ENCODE measurements around the gene KLF18. TPM values are rescaled to one million over a fixed set of nuclear protein-coding genes. Genes with fewer than 3 reads are reported as not detected.

KLF18 gene
- total RNA-seq, 1 experiment from 2014 or later: 0.09 TPM

DNA sequence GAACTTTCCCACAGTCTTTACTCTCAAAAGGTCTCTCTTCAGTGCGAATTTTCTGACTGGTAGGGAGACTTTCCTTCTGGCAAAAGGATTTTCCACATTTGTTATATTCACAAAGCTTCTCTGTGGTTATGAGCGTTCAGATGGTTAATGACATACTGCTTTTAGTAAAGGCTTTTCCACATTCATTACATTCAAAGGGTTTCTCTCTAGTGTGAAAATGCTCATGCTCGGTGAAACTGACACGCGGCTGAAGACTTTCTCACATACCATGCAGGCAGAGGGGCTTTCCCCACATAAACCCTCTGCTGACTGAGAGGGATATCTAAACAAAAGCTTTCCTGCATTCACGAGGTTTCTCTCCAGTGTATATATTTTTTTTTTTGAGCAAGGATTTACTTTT, 9.9 kb upstream of the KLF18 start (continued):
- TF ChIP-seq, protein P1, sequence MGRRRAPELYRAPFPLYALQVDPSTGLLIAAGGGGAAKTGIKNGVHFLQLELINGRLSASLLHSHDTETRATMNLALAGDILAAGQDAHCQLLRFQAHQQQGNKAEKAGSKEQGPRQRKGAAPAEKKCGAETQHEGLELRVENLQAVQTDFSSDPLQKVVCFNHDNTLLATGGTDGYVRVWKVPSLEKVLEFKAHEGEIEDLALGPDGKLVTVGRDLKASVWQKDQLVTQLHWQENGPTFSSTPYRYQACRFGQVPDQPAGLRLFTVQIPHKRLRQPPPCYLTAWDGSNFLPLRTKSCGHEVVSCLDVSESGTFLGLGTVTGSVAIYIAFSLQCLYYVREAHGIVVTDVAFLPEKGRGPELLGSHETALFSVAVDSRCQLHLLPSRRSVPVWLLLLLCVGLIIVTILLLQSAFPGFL (CRISPR knock-in tag; IDR thresholded peaks at IDR 0.05; ENCODE audit: borderline replicate concordance): no peak
- TF ChIP-seq TP53 (CRISPR knock-in tag; IDR thresholded peaks at IDR 0.05): no peak
- no peak for TF ChIP-seq RELA (CRISPR knock-in tag; IDR thresholded peaks at IDR 0.05; ENCODE audit: borderline replicate concordance)

DNA sequence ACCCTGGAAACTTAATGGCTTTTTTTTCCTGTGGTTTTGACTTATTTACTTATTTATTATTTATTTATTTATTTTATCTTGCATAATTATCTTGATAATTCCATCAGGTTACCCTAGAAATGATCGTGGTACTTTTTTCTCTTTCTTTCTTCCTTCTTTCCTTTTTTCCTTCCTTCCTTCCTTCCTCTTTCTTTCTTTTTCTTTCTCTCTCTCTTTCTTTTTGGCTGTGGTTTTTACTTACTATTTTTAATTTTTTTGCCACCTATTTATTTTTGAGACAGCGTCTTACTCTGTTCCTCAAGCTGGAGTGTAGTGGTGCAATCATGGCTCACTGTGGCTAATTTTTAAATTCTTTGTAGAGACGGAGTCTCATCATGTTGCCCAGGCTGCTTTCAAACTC, 6.2 kb upstream of the KLF18 start:
- H3K9me3 Mint-ChIP-seq: peaks cover 17% of the 10 kb centered on the region
- TF ChIP-seq FOXJ3 (CRISPR knock-in tag; IDR thresholded peaks at IDR 0.05; ENCODE audit: borderline replicate concordance) (no peak), ZNF317 (CRISPR knock-in tag; IDR thresholded peaks at IDR 0.05; ENCODE audit: borderline replicate concordance, low read depth) (no peak), PRRX2 (CRISPR knock-in tag; IDR thresholded peaks at IDR 0.05) (no peak), RELA (CRISPR knock-in tag; IDR thresholded peaks at IDR 0.05; ENCODE audit: borderline replicate concordance) (no peak), NFYB (CRISPR knock-in tag; conservative IDR thresholded peaks at IDR 0.05; ENCODE audit: low read depth) (no peak), FOXK1 (CRISPR knock-in tag; IDR thresholded peaks at IDR 0.05) (no peak), ELF4 (CRISPR knock-in tag; IDR thresholded peaks at IDR 0.05; ENCODE audit: low read depth) (no peak), ZNF263 (CRISPR knock-in tag; IDR thresholded peaks at IDR 0.05; ENCODE audit: low read depth) (no peak), NFE2L1 (CRISPR knock-in tag; IDR thresholded peaks at IDR 0.05) (no peak), CREM (CRISPR knock-in tag; IDR thresholded peaks at IDR 0.05) (no peak)
- TF ChIP-seq, protein P2, sequence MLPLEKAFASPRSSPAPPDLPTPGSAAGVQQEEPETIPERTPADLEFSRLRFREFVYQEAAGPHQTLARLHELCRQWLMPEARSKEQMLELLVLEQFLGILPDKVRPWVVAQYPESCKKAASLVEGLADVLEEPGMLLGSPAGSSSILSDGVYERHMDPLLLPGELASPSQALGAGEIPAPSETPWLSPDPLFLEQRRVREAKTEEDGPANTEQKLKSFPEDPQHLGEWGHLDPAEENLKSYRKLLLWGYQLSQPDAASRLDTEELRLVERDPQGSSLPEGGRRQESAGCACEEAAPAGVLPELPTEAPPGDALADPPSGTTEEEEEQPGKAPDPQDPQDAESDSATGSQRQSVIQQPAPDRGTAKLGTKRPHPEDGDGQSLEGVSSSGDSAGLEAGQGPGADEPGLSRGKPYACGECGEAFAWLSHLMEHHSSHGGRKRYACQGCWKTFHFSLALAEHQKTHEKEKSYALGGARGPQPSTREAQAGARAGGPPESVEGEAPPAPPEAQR (CRISPR knock-in tag; IDR thresholded peaks at IDR 0.05): no peak
- TF ChIP-seq, protein P3, sequence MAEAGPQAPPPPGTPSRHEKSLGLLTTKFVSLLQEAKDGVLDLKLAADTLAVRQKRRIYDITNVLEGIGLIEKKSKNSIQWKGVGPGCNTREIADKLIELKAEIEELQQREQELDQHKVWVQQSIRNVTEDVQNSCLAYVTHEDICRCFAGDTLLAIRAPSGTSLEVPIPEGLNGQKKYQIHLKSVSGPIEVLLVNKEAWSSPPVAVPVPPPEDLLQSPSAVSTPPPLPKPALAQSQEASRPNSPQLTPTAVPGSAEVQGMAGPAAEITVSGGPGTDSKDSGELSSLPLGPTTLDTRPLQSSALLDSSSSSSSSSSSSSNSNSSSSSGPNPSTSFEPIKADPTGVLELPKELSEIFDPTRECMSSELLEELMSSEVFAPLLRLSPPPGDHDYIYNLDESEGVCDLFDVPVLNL (CRISPR knock-in tag; IDR thresholded peaks at IDR 0.05; ENCODE audit: borderline replicate concordance, low read depth): no peak
- TF ChIP-seq, protein P4, sequence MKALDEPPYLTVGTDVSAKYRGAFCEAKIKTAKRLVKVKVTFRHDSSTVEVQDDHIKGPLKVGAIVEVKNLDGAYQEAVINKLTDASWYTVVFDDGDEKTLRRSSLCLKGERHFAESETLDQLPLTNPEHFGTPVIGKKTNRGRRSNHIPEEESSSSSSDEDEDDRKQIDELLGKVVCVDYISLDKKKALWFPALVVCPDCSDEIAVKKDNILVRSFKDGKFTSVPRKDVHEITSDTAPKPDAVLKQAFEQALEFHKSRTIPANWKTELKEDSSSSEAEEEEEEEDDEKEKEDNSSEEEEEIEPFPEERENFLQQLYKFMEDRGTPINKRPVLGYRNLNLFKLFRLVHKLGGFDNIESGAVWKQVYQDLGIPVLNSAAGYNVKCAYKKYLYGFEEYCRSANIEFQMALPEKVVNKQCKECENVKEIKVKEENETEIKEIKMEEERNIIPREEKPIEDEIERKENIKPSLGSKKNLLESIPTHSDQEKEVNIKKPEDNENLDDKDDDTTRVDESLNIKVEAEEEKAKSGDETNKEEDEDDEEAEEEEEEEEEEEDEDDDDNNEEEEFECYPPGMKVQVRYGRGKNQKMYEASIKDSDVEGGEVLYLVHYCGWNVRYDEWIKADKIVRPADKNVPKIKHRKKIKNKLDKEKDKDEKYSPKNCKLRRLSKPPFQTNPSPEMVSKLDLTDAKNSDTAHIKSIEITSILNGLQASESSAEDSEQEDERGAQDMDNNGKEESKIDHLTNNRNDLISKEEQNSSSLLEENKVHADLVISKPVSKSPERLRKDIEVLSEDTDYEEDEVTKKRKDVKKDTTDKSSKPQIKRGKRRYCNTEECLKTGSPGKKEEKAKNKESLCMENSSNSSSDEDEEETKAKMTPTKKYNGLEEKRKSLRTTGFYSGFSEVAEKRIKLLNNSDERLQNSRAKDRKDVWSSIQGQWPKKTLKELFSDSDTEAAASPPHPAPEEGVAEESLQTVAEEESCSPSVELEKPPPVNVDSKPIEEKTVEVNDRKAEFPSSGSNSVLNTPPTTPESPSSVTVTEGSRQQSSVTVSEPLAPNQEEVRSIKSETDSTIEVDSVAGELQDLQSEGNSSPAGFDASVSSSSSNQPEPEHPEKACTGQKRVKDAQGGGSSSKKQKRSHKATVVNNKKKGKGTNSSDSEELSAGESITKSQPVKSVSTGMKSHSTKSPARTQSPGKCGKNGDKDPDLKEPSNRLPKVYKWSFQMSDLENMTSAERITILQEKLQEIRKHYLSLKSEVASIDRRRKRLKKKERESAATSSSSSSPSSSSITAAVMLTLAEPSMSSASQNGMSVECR (CRISPR knock-in tag; IDR thresholded peaks at IDR 0.05; ENCODE audit: borderline replicate concordance): no peak
- TF ChIP-seq, protein P5, sequence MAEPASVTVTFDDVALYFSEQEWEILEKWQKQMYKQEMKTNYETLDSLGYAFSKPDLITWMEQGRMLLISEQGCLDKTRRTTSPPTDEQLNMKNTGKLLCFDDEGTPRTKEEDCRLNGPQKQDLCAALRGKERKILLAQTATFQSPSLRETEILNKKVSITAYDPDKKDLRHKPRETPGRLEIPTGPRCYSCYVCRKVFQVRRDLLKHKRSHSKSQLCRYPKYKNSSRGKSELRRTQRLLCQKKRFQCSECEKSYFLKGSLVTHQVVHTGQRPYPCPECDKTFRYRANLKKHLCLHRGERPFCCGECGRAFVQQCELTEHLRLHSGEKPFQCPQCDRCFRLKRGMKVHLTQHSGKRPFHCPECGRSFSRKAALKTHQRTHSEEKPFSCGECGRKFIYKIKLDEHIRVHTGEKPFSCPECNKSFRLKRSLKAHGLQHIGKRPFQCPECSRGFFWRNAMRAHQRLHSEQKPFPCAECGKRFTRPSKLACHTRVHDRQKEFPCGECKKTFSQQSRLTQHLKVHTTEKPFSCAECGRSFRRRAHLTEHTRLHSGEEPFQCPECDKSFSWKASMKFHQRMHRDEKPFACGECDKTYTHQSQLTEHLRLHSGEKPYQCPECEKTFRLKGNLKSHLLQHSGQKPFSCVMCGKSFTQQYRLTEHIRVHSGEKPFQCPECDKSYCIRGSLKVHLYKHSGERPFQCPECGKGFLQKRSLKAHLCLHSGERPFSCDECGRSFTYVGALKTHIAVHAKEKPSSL (CRISPR knock-in tag; conservative IDR thresholded peaks at IDR 0.05): no peak
- TF ChIP-seq, protein P6, sequence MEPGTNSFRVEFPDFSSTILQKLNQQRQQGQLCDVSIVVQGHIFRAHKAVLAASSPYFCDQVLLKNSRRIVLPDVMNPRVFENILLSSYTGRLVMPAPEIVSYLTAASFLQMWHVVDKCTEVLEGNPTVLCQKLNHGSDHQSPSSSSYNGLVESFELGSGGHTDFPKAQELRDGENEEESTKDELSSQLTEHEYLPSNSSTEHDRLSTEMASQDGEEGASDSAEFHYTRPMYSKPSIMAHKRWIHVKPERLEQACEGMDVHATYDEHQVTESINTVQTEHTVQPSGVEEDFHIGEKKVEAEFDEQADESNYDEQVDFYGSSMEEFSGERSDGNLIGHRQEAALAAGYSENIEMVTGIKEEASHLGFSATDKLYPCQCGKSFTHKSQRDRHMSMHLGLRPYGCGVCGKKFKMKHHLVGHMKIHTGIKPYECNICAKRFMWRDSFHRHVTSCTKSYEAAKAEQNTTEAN (CRISPR knock-in tag; IDR thresholded peaks at IDR 0.05): no peak
- TF ChIP-seq, protein P7, sequence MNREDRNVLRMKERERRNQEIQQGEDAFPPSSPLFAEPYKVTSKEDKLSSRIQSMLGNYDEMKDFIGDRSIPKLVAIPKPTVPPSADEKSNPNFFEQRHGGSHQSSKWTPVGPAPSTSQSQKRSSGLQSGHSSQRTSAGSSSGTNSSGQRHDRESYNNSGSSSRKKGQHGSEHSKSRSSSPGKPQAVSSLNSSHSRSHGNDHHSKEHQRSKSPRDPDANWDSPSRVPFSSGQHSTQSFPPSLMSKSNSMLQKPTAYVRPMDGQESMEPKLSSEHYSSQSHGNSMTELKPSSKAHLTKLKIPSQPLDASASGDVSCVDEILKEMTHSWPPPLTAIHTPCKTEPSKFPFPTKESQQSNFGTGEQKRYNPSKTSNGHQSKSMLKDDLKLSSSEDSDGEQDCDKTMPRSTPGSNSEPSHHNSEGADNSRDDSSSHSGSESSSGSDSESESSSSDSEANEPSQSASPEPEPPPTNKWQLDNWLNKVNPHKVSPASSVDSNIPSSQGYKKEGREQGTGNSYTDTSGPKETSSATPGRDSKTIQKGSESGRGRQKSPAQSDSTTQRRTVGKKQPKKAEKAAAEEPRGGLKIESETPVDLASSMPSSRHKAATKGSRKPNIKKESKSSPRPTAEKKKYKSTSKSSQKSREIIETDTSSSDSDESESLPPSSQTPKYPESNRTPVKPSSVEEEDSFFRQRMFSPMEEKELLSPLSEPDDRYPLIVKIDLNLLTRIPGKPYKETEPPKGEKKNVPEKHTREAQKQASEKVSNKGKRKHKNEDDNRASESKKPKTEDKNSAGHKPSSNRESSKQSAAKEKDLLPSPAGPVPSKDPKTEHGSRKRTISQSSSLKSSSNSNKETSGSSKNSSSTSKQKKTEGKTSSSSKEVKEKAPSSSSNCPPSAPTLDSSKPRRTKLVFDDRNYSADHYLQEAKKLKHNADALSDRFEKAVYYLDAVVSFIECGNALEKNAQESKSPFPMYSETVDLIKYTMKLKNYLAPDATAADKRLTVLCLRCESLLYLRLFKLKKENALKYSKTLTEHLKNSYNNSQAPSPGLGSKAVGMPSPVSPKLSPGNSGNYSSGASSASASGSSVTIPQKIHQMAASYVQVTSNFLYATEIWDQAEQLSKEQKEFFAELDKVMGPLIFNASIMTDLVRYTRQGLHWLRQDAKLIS (CRISPR knock-in tag; IDR thresholded peaks at IDR 0.05; ENCODE audit: borderline replicate concordance): no peak
- peaks cover 10% of the 10 kb centered on the region for H3K36me3 Mint-ChIP-seq
- peaks cover 7% of the 10 kb centered on the region for H3K4me1 Mint-ChIP-seq
- H3K4me3 Mint-ChIP-seq: no peak overlapping the region
- ChIA-PET CTCF (no interaction called here), POLR2A (no interaction called here)
- DNase-seq (ENCODE audit: low spot score): no peak
- ATAC-seq: no peak
- H3K27ac Mint-ChIP-seq: no peak overlapping the region
- peaks cover 12% of the 10 kb centered on the region for H3K27me3 Mint-ChIP-seq (ENCODE audit: low read depth)

All from WTC11 (cell line).